Measurements from ENCODE around the gene TRIP4.

The TRIP4 gene

DNA sequence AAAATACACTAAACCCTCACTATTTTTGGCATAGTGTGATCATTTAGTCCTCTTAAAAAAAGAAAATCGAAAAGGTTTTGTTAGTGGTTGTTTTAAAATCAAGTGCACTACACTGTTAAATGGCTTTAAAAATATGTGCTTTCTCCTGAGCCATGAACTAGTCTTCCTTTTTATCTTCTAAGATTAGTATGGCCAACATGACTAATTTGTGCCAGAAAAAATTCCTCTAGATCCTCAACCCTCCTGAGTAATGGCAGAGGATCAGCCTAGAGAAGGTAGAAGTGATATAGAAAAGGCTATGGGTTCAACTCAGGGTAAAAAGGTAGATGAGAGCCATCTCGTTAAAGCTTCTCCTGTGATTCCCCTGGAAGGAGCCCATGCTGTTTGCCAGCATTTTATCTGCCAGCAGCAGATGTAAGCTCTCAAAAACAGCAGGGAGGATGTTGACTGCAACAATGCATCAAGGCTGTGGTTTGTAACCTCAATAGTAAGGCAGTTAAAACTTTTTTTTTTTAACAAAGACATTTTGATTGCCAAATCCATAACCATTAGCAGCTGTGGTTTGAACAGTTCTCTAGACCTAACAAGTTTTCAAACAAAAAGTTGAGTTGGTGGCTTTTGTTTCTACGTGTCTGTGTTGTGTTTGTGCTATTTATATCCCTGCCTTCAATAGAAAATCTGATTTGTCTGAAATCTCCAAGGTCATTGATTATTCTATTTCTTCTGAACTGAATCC lies 42.5 kb downstream of the TRIP4 start:
- TF ChIP-seq, protein P1, sequence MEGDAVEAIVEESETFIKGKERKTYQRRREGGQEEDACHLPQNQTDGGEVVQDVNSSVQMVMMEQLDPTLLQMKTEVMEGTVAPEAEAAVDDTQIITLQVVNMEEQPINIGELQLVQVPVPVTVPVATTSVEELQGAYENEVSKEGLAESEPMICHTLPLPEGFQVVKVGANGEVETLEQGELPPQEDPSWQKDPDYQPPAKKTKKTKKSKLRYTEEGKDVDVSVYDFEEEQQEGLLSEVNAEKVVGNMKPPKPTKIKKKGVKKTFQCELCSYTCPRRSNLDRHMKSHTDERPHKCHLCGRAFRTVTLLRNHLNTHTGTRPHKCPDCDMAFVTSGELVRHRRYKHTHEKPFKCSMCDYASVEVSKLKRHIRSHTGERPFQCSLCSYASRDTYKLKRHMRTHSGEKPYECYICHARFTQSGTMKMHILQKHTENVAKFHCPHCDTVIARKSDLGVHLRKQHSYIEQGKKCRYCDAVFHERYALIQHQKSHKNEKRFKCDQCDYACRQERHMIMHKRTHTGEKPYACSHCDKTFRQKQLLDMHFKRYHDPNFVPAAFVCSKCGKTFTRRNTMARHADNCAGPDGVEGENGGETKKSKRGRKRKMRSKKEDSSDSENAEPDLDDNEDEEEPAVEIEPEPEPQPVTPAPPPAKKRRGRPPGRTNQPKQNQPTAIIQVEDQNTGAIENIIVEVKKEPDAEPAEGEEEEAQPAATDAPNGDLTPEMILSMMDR (IDR thresholded peaks at IDR 0.05; ENCODE audit: low read depth, low read length, missing control alignments) = no peak
- H3K4me3 ChIP-seq (replicated peaks; ENCODE audit: low read depth, low read length) = no peak overlapping the region
- DNase-seq (ENCODE audit: extremely low read depth, low read depth) = peak; percentile 88

DNA sequence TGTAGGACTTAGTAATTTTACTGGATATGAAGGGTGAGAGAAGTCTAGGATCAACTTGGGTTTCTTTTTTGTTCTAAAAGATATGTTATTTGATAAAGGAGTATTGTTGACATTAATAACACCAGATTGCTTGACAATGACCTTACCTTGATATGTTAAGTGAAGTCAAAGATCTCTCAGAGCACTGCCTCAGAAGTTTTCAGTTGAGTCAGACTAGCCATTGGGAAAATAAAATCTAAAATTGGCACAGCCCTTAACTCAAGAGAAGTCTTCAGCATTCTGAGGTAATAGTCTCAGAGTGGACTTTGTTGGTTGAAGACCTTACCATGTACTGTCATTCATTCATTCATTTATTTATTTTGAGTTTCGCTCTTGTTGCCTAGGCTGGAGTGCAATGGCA lies 50.3 kb downstream of the TRIP4 start:
- TF ChIP-seq, protein P1 (IDR thresholded peaks at IDR 0.05; ENCODE audit: low read depth, low read length, missing control alignments) = no peak
- DNase-seq (ENCODE audit: extremely low read depth, low read depth) = no peak
- H3K4me3 ChIP-seq (replicated peaks; ENCODE audit: low read depth, low read length) = no peak overlapping the region

DNA sequence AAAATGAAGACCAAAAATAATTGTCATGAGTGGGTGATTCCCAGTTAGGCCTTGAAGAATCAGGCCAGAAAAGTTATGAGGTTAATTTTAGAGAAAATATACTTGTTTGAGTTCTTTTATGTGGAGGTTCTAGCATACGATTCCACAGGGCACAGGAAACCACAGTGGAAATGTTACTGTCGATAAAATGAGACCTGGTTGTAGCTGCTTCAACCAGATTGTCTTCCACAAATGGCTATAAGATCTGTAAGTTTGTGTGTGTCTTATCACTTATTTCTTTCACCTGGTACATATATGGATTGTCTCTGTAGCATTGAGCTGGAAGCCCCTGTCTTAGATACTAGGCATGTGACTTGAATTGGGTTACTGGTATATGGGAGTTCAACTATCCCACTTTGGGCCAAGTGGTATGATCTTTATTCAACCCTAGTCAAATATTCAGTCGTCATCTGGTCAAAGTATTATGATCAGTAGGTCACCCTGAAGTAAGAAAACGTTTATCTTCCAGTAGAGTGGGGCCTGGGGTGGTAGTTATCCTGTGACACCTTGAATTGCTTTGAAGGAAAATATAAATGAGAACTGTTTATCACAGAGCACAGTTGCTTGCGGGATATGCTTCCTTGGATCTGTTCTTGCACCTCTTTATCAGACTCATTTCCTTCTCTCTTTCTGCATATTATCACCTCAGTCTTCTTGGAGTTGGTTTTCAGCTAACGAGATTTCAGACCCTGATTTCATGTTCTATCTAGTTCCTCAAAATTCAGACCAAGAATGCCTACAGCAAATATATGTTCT lies 51.2 kb downstream of the TRIP4 start:
- TF ChIP-seq, protein P1 (IDR thresholded peaks at IDR 0.05; ENCODE audit: low read depth, low read length, missing control alignments) = no peak
- no peak overlapping the region for H3K4me3 ChIP-seq (replicated peaks; ENCODE audit: low read depth, low read length)
- no peak for DNase-seq (ENCODE audit: extremely low read depth, low read depth)

DNA sequence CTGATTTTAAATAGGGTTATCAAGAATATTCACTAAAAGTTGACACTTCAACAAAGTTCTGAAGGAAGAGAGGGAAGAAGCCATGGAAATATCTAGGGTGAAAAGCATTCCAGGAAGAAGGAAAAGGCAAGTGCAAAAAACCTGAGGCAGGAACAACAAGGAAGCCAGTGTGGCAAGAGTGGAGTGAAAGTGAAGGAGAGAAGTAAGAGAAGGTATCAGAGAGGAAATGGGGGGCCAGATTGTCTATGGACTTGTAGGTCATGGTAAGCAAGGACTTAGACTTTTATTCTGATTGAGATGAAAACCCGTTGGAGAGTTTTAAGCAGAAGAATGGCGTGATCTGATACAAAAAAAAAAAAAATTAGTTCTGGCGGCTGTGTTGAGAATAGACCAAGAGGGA lies 54.2 kb downstream of the TRIP4 start:
- H3K4me3 ChIP-seq (replicated peaks; ENCODE audit: low read depth, low read length) = no peak overlapping the region
- no peak for DNase-seq (ENCODE audit: extremely low read depth, low read depth)
- TF ChIP-seq, protein P1 (IDR thresholded peaks at IDR 0.05; ENCODE audit: low read depth, low read length, missing control alignments) = no peak

DNA sequence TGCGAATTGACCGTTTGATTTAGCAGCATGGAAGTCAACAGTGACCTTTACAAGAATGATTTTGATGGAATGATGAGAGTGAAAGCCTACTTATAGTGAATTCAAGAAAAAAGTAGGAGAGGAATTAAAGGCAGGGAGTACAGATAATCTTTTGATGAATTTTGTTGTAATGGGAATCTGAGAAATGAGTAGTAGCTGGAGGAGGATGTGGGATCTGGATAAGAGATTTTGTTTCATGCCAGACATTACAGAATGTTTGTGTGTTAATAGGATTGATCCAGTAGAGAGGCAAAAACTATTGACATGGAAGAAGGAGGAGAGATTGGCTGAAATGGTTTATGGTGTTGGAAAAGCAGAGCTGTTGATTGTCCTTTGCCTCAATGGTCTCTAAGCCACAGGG lies 55.4 kb downstream of the TRIP4 start:
- no peak for DNase-seq (ENCODE audit: extremely low read depth, low read depth)
- TF ChIP-seq, protein P1 (IDR thresholded peaks at IDR 0.05; ENCODE audit: low read depth, low read length, missing control alignments) = no peak
- H3K4me3 ChIP-seq (replicated peaks; ENCODE audit: low read depth, low read length) = no peak overlapping the region

DNA sequence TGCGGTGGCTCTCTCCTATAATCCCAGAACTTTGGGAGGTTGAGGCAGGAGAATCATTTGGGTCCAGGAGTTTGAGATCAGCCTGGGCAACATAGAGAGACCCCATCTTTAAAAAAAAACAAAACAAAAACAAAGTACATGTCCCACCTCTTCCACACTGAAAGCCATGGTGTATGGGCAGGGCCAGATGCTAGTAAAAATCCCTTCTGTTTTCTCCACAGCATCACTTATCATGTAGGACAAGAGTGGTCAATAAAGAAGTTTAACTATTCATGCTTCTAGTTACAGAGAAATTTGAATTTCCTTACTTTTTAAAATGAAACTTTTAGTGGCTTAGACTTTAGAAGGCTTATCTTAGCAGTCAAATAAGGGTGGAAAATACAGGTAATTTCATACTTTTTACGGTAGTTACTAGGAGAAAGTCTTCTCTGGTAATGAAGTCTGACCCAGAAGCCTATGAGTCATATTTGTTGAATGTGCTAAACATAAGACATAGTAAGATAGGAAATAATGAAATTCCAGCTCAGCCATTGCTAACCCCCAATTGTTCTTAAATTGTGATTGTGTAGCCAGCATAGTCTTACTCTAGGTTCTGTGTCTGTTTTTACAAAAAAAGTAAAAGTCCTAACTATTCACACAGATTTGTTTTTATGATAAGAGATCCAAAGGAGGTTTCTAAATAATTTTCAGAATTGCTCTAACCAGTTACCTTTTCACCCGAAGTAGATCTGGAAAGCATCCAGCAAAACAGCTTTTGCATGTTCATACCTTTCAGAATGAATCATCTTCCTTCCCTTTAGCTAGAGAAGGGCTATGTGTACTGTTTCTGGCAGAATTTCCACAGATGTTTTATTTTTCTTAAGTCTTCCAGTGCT lies 56.3 kb downstream of the TRIP4 start:
- H3K4me3 ChIP-seq (replicated peaks; ENCODE audit: low read depth, low read length) = no peak overlapping the region
- peak; percentile 56 for DNase-seq (ENCODE audit: extremely low read depth, low read depth)

More for the DNA sequence above, 56.3 kb downstream of the TRIP4 start:
- TF ChIP-seq, protein P1 (IDR thresholded peaks at IDR 0.05; ENCODE audit: low read depth, low read length, missing control alignments) = no peak

All from HFF-Myc (cell line).